H1 (cell line): ENCODE results near the gene CST7. TPM values are rescaled to one million over a fixed set of nuclear protein-coding genes. Genes with fewer than 3 reads are reported as not detected.

Experiments used
- CTCF ChIA-PET: fragments of 300-600 bp; sonication (Branson Sonifier 250); formaldehyde crosslinking; loops from one replicate; lab custom pipeline; 2021; ENCODE audit not compliant: partially characterized antibody; lab: Charles Lee
- POLR2A ChIA-PET: fragments of 300-600 bp; sonication (Branson Sonifier 250); formaldehyde crosslinking; loops from one replicate; lab custom pipeline; 2021; ENCODE audit warnings: inconsistent platforms; ENCODE audit not compliant: partially characterized antibody; lab: Charles Lee
- DNase-seq, 2 experiments: peaks; one replicate each; pipeline versions ENCODE4 v3.0.0 to v3.0.0-alpha.2; 2010 to 2022; ENCODE audit warnings: low spot score in 2 of 2, low read depth in 1 of 2, mixed read lengths in 1 of 2
- FAIRE-seq: peaks from 2 replicates; lab custom pipeline; 2011; peaks lifted over from hg19 to GRCh38; lab: Jason Lieb, UNC
- H2AFZ ChIP-seq: 2 replicates; pipeline ENCODE4 v1.8.1; 2012; ENCODE audit warnings: low read length, inconsistent platforms
- H2AK5ac ChIP-seq: 2 replicates; pipeline ENCODE4 v1.6.1; 2013; ENCODE audit warnings: low read depth, low read length
- H2BK120ac ChIP-seq: replicated peaks from 2 replicates; pipeline ENCODE3; 2013; ENCODE audit warnings: low read depth, low read length, inconsistent platforms
- H2BK12ac ChIP-seq: 2 replicates; pipeline ENCODE4 v1.6.1; 2013; ENCODE audit warnings: low read depth, low read length
- H2BK15ac ChIP-seq: 2 replicates; pipeline ENCODE4 v1.6.1; 2013; ENCODE audit warnings: low read length
- H2BK20ac ChIP-seq: 2 replicates; pipeline ENCODE4 v1.6.1; 2013; ENCODE audit warnings: low read length
- H2BK5ac ChIP-seq: 2 replicates; pipeline ENCODE4 v1.6.1; 2013; ENCODE audit warnings: low read depth, low read length
- H3K14ac ChIP-seq: 2 replicates; pipeline ENCODE4 v1.6.1; 2013; ENCODE audit warnings: inconsistent platforms; ENCODE audit not compliant: insufficient read length
- H3K18ac ChIP-seq: 2 replicates; pipeline ENCODE4 v1.6.1; 2013; ENCODE audit warnings: low read length; ENCODE audit errors: extremely low read depth
- H3K23ac ChIP-seq: 2 replicates; pipeline ENCODE4 v1.6.1; 2013; ENCODE audit warnings: inconsistent platforms; ENCODE audit not compliant: insufficient read length
- H3K23me2 ChIP-seq: 2 replicates; pipeline ENCODE4 v1.6.1; 2013; ENCODE audit warnings: low read depth, low read length
- H3K27ac ChIP-seq: 2 replicates; pipeline ENCODE4 v1.6.1; 2011; ENCODE audit warnings: low read depth, low read length, inconsistent platforms
- H3K27me3 ChIP-seq, 4 experiments: replicated peaks in 1 of 4; 1 replicate in 1 of 4; 2 replicates in 3 of 4; pipeline versions ENCODE4 v1.6.1 to v1.8.1; 2011 to 2013; ENCODE audit warnings: low read length in 3 of 4, mild to moderate bottlenecking in 3 of 4, inconsistent platforms in 2 of 4, mixed read lengths in 2 of 4, moderate library complexity in 1 of 4; ENCODE audit not compliant: control insufficient read depth in 3 of 4, insufficient read depth in 3 of 4; ENCODE audit errors: extremely low read depth in 1 of 4
- H3K36me3 ChIP-seq, 4 experiments: 2 replicates each; pipeline versions ENCODE4 v1.6.1 to v1.8.1; 2011 to 2013; ENCODE audit warnings: mild to moderate bottlenecking in 4 of 4, low read length in 3 of 4, moderate library complexity in 2 of 4, control low read depth in 1 of 4, inconsistent platforms in 1 of 4; ENCODE audit not compliant: insufficient read depth in 4 of 4, control insufficient read depth in 2 of 4
- H3K4ac ChIP-seq: replicated peaks from 2 replicates; pipeline ENCODE3; 2013; ENCODE audit warnings: low read length, low read depth, mixed read lengths, inconsistent platforms; ENCODE audit not compliant: insufficient read length
- H3K4me1 ChIP-seq, 4 experiments: replicated peaks in 1 of 4; 1 replicate in 1 of 4; 2 replicates in 3 of 4; pipeline versions ENCODE4 v1.6.1 to v1.8.1; 2011 to 2013; ENCODE audit warnings: low read length in 3 of 4, inconsistent platforms in 2 of 4, mixed read lengths in 1 of 4; ENCODE audit not compliant: insufficient read depth in 4 of 4, control insufficient read depth in 3 of 4
- H3K4me2 ChIP-seq, 2 experiments: 2 replicates each; pipeline versions ENCODE4 v1.6.1 to v1.8.1; 2011 to 2013; ENCODE audit warnings: low read depth in 2 of 2, low read length in 2 of 2, control low read depth in 1 of 2, inconsistent platforms in 1 of 2, mild to moderate bottlenecking in 1 of 2; ENCODE audit not compliant: insufficient read depth in 1 of 2
- H3K4me3 ChIP-seq, 4 experiments: fragments of 200-600, 300-600 bp in 1 of 4; sonication (generic), shearing (Covaris generic), sonication (Bioruptor Twin) in 1 of 4; 2 replicates each; pipeline versions ENCODE4 v1.5.1 to v1.8.1; 2011 to 2016; ENCODE audit warnings: low read length in 4 of 4, low read depth in 3 of 4, control low read depth in 2 of 4, inconsistent platforms in 2 of 4, mild to moderate bottlenecking in 2 of 4, mixed read lengths in 1 of 4, moderate library complexity in 1 of 4; ENCODE audit not compliant: insufficient read depth in 2 of 4; ENCODE audit errors: extremely low read depth in 1 of 4
- H3K56ac ChIP-seq: replicated peaks from 2 replicates; pipeline ENCODE3; 2013; ENCODE audit warnings: low read depth, mild to moderate bottlenecking, mixed read lengths, low read length, inconsistent platforms; ENCODE audit not compliant: insufficient read length
- H3K79me1 ChIP-seq: 2 replicates; pipeline ENCODE4 v1.6.1; 2013; ENCODE audit warnings: low read depth, low read length, control low read depth
- H3K79me2 ChIP-seq, 2 experiments: 2 replicates each; pipeline versions ENCODE4 v1.6.1 to v1.8.1; 2012 to 2013; ENCODE audit warnings: low read length in 2 of 2, mild to moderate bottlenecking in 2 of 2, inconsistent platforms in 1 of 2; ENCODE audit not compliant: insufficient read depth in 2 of 2, control insufficient read depth in 1 of 2
- H3K9ac ChIP-seq, 4 experiments: replicated peaks in 1 of 4; 1 replicate in 1 of 4; 2 replicates in 3 of 4; pipeline versions ENCODE4 v1.6.1 to v1.8.1; 2011 to 2013; ENCODE audit warnings: low read depth in 3 of 4, low read length in 3 of 4, control low read depth in 2 of 4, mild to moderate bottlenecking in 2 of 4, moderate library complexity in 2 of 4, inconsistent platforms in 1 of 4; ENCODE audit errors: extremely low read depth in 1 of 4
- H3K9me3 ChIP-seq, 2 experiments: 2 replicates each; pipeline versions ENCODE4 v1.6.1 to v1.8.1; 2012 to 2013; ENCODE audit warnings: mild to moderate bottlenecking in 2 of 2, moderate library complexity in 2 of 2, control low read depth in 1 of 2, inconsistent platforms in 1 of 2, low read depth in 1 of 2, low read length in 1 of 2, mixed read lengths in 1 of 2; ENCODE audit not compliant: insufficient read depth in 2 of 2
- H4K20me1 ChIP-seq, 2 experiments: replicated peaks in 1 of 2; 2 replicates each; pipeline versions ENCODE3 to v1.8.1; 2011 to 2013; ENCODE audit warnings: inconsistent platforms in 2 of 2, low read length in 2 of 2, mild to moderate bottlenecking in 1 of 2; ENCODE audit not compliant: insufficient read depth in 2 of 2, control insufficient read depth in 1 of 2
- H4K5ac ChIP-seq: 2 replicates; pipeline ENCODE4 v1.6.1; 2013; ENCODE audit warnings: low read length, low read depth, mixed read lengths, inconsistent platforms; ENCODE audit not compliant: insufficient read length
- H4K8ac ChIP-seq: 2 replicates; pipeline ENCODE4 v1.8.0; 2013; ENCODE audit warnings: mild to moderate bottlenecking, moderate library complexity, low read length, inconsistent platforms; ENCODE audit not compliant: insufficient read depth; ENCODE audit errors: extremely low read depth
- H4K91ac ChIP-seq: replicated peaks from 2 replicates; pipeline ENCODE3; 2013; ENCODE audit warnings: low read length, mixed read lengths, inconsistent platforms; ENCODE audit not compliant: insufficient read length
- PHF8 ChIP-seq: fragments of 200-600 bp; sonication (generic); conservative IDR thresholded peaks from 2 replicates; pipeline ENCODE4 v1.7.1; 2012; ENCODE audit warnings: low read depth, mild to moderate bottlenecking, inconsistent platforms, low read length, moderate library complexity
- RFX5 ChIP-seq: IDR thresholded peaks from 2 replicates; pipeline ENCODE4 v1.6.1; 2011; ENCODE audit warnings: low read depth, low read length, improper control_type of control experiment, borderline replicate concordance
- SIX5 ChIP-seq: IDR thresholded peaks from 2 replicates; pipeline ENCODE4 v1.6.1; 2011; ENCODE audit warnings: mild to moderate bottlenecking, low read depth, low read length
- WGBS, 2 experiments: shearing (Covaris generic) in 1 of 2; methylation state at CpG; one replicate each; pipeline versions ENCODE4 v1.1.6 to v1.1.7; 2013 to 2015; ENCODE audit warnings: low lambda C conversion rate in 2 of 2, mixed read lengths in 2 of 2, inconsistent platforms in 1 of 2, low coverage in 1 of 2, missing lambda C conversion rate in 1 of 2; ENCODE audit not compliant: insufficient replicate concordance in 2 of 2, insufficient coverage in 1 of 2, insufficient read length in 1 of 2; ENCODE audit errors: extremely low coverage in 1 of 2, missing lambda C conversion rate in 1 of 2; 5-methylcytosine and 5-hydroxymethylcytosine counted together
- polyA plus RNA-seq, 7 experiments: library from polyadenylated mRNA; depleted of rRNA in 3 of 7; stranded (reverse) in 5 of 7; unstranded in 2 of 7; fragments of >200 nt in 5 of 7; fragments of 200-250 nt in 2 of 7; gene quantifications; 1 replicate in 5 of 7; 2 replicates in 1 of 7; 4 replicates in 1 of 7; pipeline versions ENCODE4 v1.2.1 to v1.2.3, GENCODE V29; 2011 to 2013; ENCODE audit warnings: missing spikeins in 2 of 7, mixed read lengths in 2 of 7
- total RNA-seq: library from RNA; stranded (reverse); fragmentation: NEBNext Ultra II Directional; extraction: Animal tissue kit (Norgen Biotek cat#: 25700); gene quantifications from 2 replicates; pipeline ENCODE4 v1.2.1, GENCODE V29; 2021

CST7 gene
- total and polyA plus RNA-seq, 2 of the 8 experiments (the other 6 are each of a cell fraction or from before 2014, with no cell fraction given), result not detected

- DNase-seq (peak in 1 of 2 experiments; percentile 11), FAIRE-seq (no peak)
- Histone ChIP-seq H3K23ac (no peak overlapping the region), H3K79me1 (peaks cover 6% of the 10 kb centered on the region), H3K4ac (no peak overlapping the region), H2BK20ac (no peak overlapping the region), H2BK5ac (no peak overlapping the region), H3K14ac (no peak overlapping the region), H3K4me2 (no peak overlapping the region), H3K27me3 (no peaks in the 10 kb centered on the region), H3K9ac (no peak overlapping the region), H4K91ac (no peak overlapping the region), H3K18ac (no peak overlapping the region), H4K20me1 (peaks cover 0 to 2% of the 10 kb centered on the region in 2 experiments), H3K23me2 (no peaks in the 10 kb centered on the region), H3K4me1 (no peaks in the 10 kb centered on the region), H2BK15ac (no peak overlapping the region), H4K8ac (no peak overlapping the region), H2BK120ac (no peak overlapping the region), H3K36me3 (peaks cover 0 to 17% (median 10%) of the 10 kb centered on the region in 4 experiments; a peak in 6 of 8 replicates), H2AK5ac (no peak overlapping the region), H4K5ac (no peak overlapping the region), H3K4me3 (no peak overlapping the region), H3K27ac (no peak overlapping the region), H3K56ac (no peak overlapping the region), H2BK12ac (no peak overlapping the region), H3K9me3 (peaks cover 0 to 8% of the 10 kb centered on the region in 2 experiments; a peak in 2 of 4 replicates), H3K79me2 (peaks cover 4 to 49% of the 10 kb centered on the region in 2 experiments), H2AFZ (no peak overlapping the region)
- TF ChIP-seq RFX5 (no peak), PHF8 (no peak), SIX5 (no peak)
- ChIA-PET POLR2A (no interaction called here), CTCF (interaction anchor here (1.4 to 1.9 kb wide), 2 partner anchors 9 to 79 kb away, joined by 3 to 4 read pairs; no protein-coding TSS in a partner anchor)
- WGBS, 2 experiments, result 87% methylated on average over 8 of the region's 8 CpGs; no CpG with 5 or more reads in 1 of the 2 experiments
Measured at GRCh38 chr20:24983896-24984295, 34.8 kb downstream of the CST7 start.
